ENCODE data around the gene HLA-B.

The HLA-B gene

DNA sequence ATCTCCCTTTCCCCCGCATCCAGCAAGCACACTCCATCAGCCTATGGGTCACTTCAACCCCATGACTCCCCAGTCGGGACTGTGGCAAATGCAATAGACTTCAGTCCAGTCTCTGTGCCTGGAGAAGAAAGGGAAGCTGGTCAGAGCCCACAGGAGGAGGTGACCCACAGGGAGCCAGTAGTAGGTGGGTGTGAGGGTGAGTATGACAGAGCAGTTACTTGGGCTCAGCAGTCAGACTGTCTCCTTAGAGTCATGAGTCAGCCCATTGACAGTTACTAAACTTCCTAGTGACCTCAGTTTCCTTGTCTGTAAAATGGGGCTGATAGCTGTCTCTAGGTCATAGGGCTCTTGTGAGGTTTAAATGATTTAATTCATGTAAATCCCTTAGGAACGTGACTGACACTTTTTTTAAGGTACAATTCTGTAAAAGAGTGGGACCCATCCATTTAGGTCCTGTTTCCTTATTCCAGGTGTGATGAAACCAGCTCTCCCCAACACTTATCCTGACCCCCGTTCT, 51.2 kb downstream of the HLA-B start:
- no peak for DNase-seq (ENCODE audit: low read depth)

DNA sequence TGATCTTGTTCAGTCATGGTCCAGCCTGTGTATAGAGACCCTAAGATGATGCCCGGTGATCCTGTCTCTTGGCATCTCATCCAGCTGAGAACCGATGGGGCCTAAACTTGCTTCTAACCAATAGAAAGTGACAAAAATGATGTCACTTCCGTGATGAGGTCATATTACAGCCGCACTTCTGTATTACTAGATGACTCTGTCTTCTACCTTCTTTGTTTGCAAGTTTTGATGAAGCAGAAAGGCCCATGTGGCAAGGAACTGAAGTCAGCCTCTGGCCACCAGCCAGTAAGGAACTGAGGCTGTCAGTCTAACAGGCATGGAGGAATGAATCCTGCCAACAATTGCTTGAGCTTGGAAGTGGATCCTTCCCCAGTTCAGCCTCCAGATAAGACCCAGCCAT, 52.3 kb downstream of the HLA-B start:
- DNase-seq (ENCODE audit: low read depth): no peak

Data from activated T-helper 9 cell treated with anti-CD3 and anti-CD28 coated beads, Interleukin-2, amount 50 U/mL, for 16 hours (primary cell).